NT2/D1 (cell line): ENCODE measurements around the gene IL16.

ENCODE experiments used
- DNase-seq: peaks from one replicate; pipeline ENCODE4 v3.0.0-alpha.2; 2011; ENCODE audit warnings: low read depth, low spot score
- H3K27me3 ChIP-seq: 2 replicates; pipeline ENCODE4 v1.6.0; 2011; ENCODE audit warnings: mild to moderate bottlenecking; ENCODE audit not compliant: insufficient read length, insufficient read depth
- H3K36me3 ChIP-seq: 2 replicates; pipeline ENCODE4 v1.6.1; 2011; ENCODE audit warnings: mild to moderate bottlenecking, low read length, mixed read lengths; ENCODE audit not compliant: insufficient read depth, insufficient read length
- H3K4me1 ChIP-seq: 2 replicates; pipeline ENCODE4 v1.5.1; 2011; ENCODE audit not compliant: insufficient read depth, insufficient read length
- H3K4me3 ChIP-seq: 2 replicates; pipeline ENCODE4 v1.5.1; 2011; ENCODE audit warnings: low read depth; ENCODE audit not compliant: insufficient read length
- H3K9ac ChIP-seq: 2 replicates; pipeline ENCODE4 v1.6.0; 2011; ENCODE audit warnings: low read depth; ENCODE audit not compliant: insufficient read length
- H3K9me3 ChIP-seq: 2 replicates; pipeline ENCODE4 v1.5.1; 2011; ENCODE audit warnings: mild to moderate bottlenecking, low read length; ENCODE audit not compliant: insufficient read depth
- SUZ12 ChIP-seq: IDR thresholded peaks from 2 replicates; pipeline ENCODE4 v1.6.1; 2011; ENCODE audit not compliant: insufficient read length, insufficient read depth; ENCODE audit errors: extremely low read depth
- YY1 ChIP-seq: IDR thresholded peaks from 2 replicates; pipeline ENCODE4 v1.6.1; 2011; ENCODE audit not compliant: insufficient read length, insufficient read depth
- ZNF274 ChIP-seq: IDR thresholded peaks from 2 replicates; pipeline ENCODE4 v1.6.1; 2011; ENCODE audit warnings: mild to moderate bottlenecking, low read depth, low read length

The IL16 gene

DNA sequence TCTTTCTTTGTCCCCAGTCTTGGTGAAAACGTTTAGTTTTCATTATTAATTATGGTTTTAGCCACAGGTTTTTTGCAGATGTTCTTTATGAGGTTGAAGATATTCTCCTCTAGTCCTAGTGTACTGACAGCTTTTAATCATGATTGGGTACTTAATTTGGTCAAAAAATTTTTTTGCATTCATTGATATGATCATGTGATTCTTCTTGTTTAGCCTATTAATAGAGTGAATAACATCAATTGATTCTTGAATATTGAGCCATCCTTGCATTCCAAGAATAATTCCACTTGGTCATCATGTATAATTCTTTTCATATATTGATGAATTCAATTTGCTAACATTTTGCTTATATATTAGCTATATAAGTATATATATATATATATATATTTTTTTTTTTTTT is 46.1 kb downstream of the IL16 start:
- H3K4me1 ChIP-seq, result no peaks in the 10 kb centered on the region
- no peaks in the 10 kb centered on the region for H3K36me3 ChIP-seq
- DNase-seq, result no peak
- no peaks in the 10 kb centered on the region for H3K27me3 ChIP-seq
- H3K4me3 ChIP-seq, result no peak overlapping the region
- no peak for TF ChIP-seq SUZ12
- no peak for TF ChIP-seq ZNF274
- no peak for TF ChIP-seq YY1
- no peak overlapping the region for H3K9ac ChIP-seq
- peaks cover 22% of the 10 kb centered on the region for H3K9me3 ChIP-seq

- no peak for DNase-seq
- no peaks in the 10 kb centered on the region for H3K27me3 ChIP-seq
- TF ChIP-seq SUZ12 (no peak), YY1 (no peak), ZNF274 (no peak)
- peaks cover 22% of the 10 kb centered on the region for H3K9me3 ChIP-seq
- no peak overlapping the region for H3K9ac ChIP-seq
- no peak overlapping the region for H3K4me3 ChIP-seq
- H3K4me1 ChIP-seq, result no peaks in the 10 kb centered on the region
- no peaks in the 10 kb centered on the region for H3K36me3 ChIP-seq
These were observed 47.6 kb downstream of the IL16 start for GRCh38 chr15:81244306-81244705.

- Histone ChIP-seq H3K27me3 (no peaks in the 10 kb centered on the region), H3K4me1 (no peaks in the 10 kb centered on the region), H3K4me3 (no peak overlapping the region), H3K9me3 (peaks cover 9% of the 10 kb centered on the region; the same call in 1 of the 2 replicates), H3K9ac (no peak overlapping the region), H3K36me3 (no peaks in the 10 kb centered on the region)
- DNase-seq, result no peak
- TF ChIP-seq YY1 (no peak), SUZ12 (no peak), ZNF274 (no peak)
These were observed 57.2 kb downstream of the IL16 start for GRCh38 chr15:81253846-81254245.

DNA sequence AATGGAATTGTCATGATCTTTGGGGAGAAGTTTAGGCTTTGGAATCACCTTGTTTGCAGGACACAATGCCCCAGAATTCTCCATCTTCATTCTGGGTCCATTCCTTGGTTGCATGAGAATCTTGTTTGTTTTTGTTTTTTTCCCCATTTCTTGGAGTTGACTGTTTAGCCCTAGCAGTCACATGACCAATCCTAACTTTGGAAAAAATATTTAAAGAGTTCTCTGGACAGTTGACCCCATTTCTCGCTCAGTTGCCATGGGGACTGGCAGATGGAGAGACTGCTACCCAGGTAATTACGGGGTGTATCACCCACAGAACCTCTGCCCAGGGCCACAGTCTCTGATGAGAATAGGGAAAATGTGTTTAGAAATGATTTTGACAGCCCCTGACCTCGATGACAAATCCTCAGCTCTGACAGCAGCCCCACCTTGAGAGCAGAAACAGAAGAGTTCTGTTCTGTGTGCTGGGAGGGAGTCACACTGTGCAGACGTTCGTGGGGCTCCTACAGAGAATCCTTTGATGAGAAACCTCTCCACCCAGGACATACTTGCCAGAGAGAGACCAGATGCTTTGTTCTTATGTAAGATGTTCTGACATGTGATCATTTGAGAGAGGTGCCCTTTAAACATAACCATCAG is 57.7 kb downstream of the IL16 start:
- no peak for TF ChIP-seq ZNF274
- TF ChIP-seq SUZ12, result no peak
- TF ChIP-seq YY1, result no peak
- Histone ChIP-seq H3K36me3 (no peaks in the 10 kb centered on the region), H3K9me3 (peaks cover 9% of the 10 kb centered on the region; the same call in 1 of the 2 replicates), H3K27me3 (no peaks in the 10 kb centered on the region), H3K4me1 (no peaks in the 10 kb centered on the region), H3K4me3 (no peak overlapping the region), H3K9ac (no peak overlapping the region)
- no peak for DNase-seq

DNA sequence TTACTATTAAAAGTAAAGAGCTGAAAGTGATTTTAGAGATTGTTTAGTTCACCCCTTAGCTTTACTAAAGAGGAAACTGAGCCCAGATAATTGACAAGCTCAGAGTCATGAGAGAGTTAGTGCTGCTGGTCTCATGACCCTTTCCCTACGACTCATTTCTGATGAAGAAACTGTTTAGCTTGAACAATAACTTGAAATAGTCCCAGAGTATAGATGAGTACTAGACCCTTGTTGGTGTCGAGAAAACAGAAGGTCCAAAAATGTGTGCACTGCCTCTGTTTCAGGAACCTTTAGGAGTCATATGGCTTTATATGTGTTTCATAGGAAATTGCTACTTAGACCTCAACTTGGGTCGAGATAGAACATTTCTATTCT is 58.2 kb downstream of the IL16 start:
- Histone ChIP-seq H3K27me3 (no peaks in the 10 kb centered on the region), H3K9ac (no peak overlapping the region), H3K9me3 (peaks cover 5% of the 10 kb centered on the region; the same call in 1 of the 2 replicates), H3K36me3 (no peaks in the 10 kb centered on the region), H3K4me1 (no peaks in the 10 kb centered on the region), H3K4me3 (no peak overlapping the region)
- TF ChIP-seq ZNF274 (no peak), YY1 (no peak), SUZ12 (no peak)
- DNase-seq, result no peak

- TF ChIP-seq SUZ12 (no peak), YY1 (no peak), ZNF274 (no peak)
- Histone ChIP-seq H3K36me3 (no peaks in the 10 kb centered on the region), H3K27me3 (no peaks in the 10 kb centered on the region), H3K4me1 (no peaks in the 10 kb centered on the region), H3K9me3 (peaks cover under 1% of the 10 kb centered on the region; the same call in 1 of the 2 replicates), H3K9ac (no peak overlapping the region), H3K4me3 (no peak overlapping the region)
- DNase-seq, result no peak
These were observed 58.8 kb downstream of the IL16 start for GRCh38 chr15:81255315-81255957.

GRCh38 chr15:81255958-81256320 is 59.3 kb downstream of the IL16 start:
- TF ChIP-seq SUZ12 (no peak), YY1 (no peak), ZNF274 (no peak)
- H3K36me3 ChIP-seq, result no peaks in the 10 kb centered on the region
- H3K27me3 ChIP-seq, result no peaks in the 10 kb centered on the region
- H3K9ac ChIP-seq, result no peak overlapping the region
- no peak overlapping the region for H3K4me3 ChIP-seq
- no peaks in the 10 kb centered on the region for H3K4me1 ChIP-seq
- no peaks in the 10 kb centered on the region for H3K9me3 ChIP-seq
- no peak for DNase-seq
